H1 (cell line): ENCODE measurements around the gene RASGEF1C. TPM values are rescaled to one million over a fixed set of nuclear protein-coding genes. Genes with fewer than 3 reads are reported as not detected.

Experiments used
- ASH2L ChIP-seq: fragments of 200-600, 300-600 bp; sonication (generic); IDR thresholded peaks from one replicate; pipeline ENCODE4 v1.7.1; 2017; ENCODE audit warnings: low read length
- ATF3 ChIP-seq: IDR thresholded peaks from 2 replicates; pipeline ENCODE4 v1.6.1; 2011; ENCODE audit warnings: low read depth, mild to moderate bottlenecking, low read length; ENCODE audit not compliant: insufficient read depth
- BCL11A ChIP-seq, 2 experiments: IDR thresholded peaks; one replicate each; pipeline ENCODE4 v1.6.1; 2011; ENCODE audit warnings: low read depth in 2 of 2, low read length in 2 of 2, mild to moderate bottlenecking in 2 of 2
- CREB1 ChIP-seq: IDR thresholded peaks from 2 replicates; pipeline ENCODE4 v1.6.1; 2012; ENCODE audit warnings: inconsistent platforms
- CTBP2 ChIP-seq: IDR thresholded peaks from 2 replicates; pipeline ENCODE4 v1.7.0; 2011; ENCODE audit warnings: borderline replicate concordance, mild to moderate bottlenecking, moderate library complexity, mixed read lengths, low read length; ENCODE audit not compliant: insufficient read depth, insufficient read length
- HDAC2 ChIP-seq, 2 experiments: fragments of 300-600 bp in 1 of 2; sonication (generic) in 1 of 2; IDR thresholded peaks; 2 replicates each; pipeline ENCODE4 v1.6.1; 2011 to 2012; ENCODE audit warnings: low read depth in 2 of 2, low read length in 2 of 2, mild to moderate bottlenecking in 2 of 2, moderate library complexity in 2 of 2, borderline replicate concordance in 1 of 2, inconsistent platforms in 1 of 2
- KDM1A ChIP-seq: fragments of 200-600, 300-600 bp; sonication (generic); IDR thresholded peaks from 2 replicates; pipeline ENCODE4 v1.7.1; 2016; ENCODE audit warnings: mild to moderate bottlenecking, low read length, borderline replicate concordance
- POLR2AphosphoS5 ChIP-seq: IDR thresholded peaks from 2 replicates; pipeline ENCODE4 v1.6.1; 2011; ENCODE audit warnings: low read depth, low read length
- POU5F1 ChIP-seq: IDR thresholded peaks from 2 replicates; pipeline ENCODE4 v1.6.1; 2011; ENCODE audit warnings: low read depth, mild to moderate bottlenecking, low read length, moderate library complexity
- RFX5 ChIP-seq: IDR thresholded peaks from 2 replicates; pipeline ENCODE4 v1.6.1; 2011; ENCODE audit warnings: low read depth, low read length, improper control_type of control experiment, borderline replicate concordance
- SIX5 ChIP-seq: IDR thresholded peaks from 2 replicates; pipeline ENCODE4 v1.6.1; 2011; ENCODE audit warnings: mild to moderate bottlenecking, low read depth, low read length
- SP1 ChIP-seq: IDR thresholded peaks from 2 replicates; pipeline ENCODE4 v1.6.1; 2011; ENCODE audit warnings: low read depth, low read length
- SP4 ChIP-seq: IDR thresholded peaks from 2 replicates; pipeline ENCODE4 v1.6.1; 2012; ENCODE audit warnings: low read length, inconsistent platforms
- SRF ChIP-seq: IDR thresholded peaks from 2 replicates; pipeline ENCODE4 v1.6.1; 2011; ENCODE audit warnings: mild to moderate bottlenecking, low read depth, low read length, moderate library complexity
- TAF7 ChIP-seq: optimal IDR thresholded peaks from 2 replicates; pipeline ENCODE3; 2011; ENCODE audit warnings: low read depth, mild to moderate bottlenecking, inconsistent platforms, low read length, moderate library complexity, borderline replicate concordance
- TBP ChIP-seq: IDR thresholded peaks from 2 replicates; pipeline ENCODE4 v1.6.1; 2011; ENCODE audit warnings: low read depth, low read length, improper control_type of control experiment
- TEAD4 ChIP-seq: IDR thresholded peaks from 2 replicates; pipeline ENCODE4 v1.6.1; 2012; ENCODE audit warnings: low read depth, low read length, inconsistent platforms, mixed read lengths
- polyA plus RNA-seq, 7 experiments: library from polyadenylated mRNA; depleted of rRNA in 3 of 7; stranded (reverse) in 5 of 7; unstranded in 2 of 7; fragments of >200 nt in 5 of 7; fragments of 200-250 nt in 2 of 7; gene quantifications; 1 replicate in 5 of 7; 2 replicates in 1 of 7; 4 replicates in 1 of 7; pipeline versions ENCODE4 v1.2.1 to v1.2.3, GENCODE V29; 2011 to 2013; ENCODE audit warnings: missing spikeins in 2 of 7, mixed read lengths in 2 of 7
- total RNA-seq: library from RNA; stranded (reverse); fragmentation: NEBNext Ultra II Directional; extraction: Animal tissue kit (Norgen Biotek cat#: 25700); gene quantifications from 2 replicates; pipeline ENCODE4 v1.2.1, GENCODE V29; 2021
- TF ChIP-seq, protein P1 (sequence below): IDR thresholded peaks from 2 replicates; pipeline ENCODE4 v1.6.1; 2011; ENCODE audit warnings: low read length, improper control_type of control experiment

RASGEF1C gene
- total and polyA plus RNA-seq, 2 of the 8 experiments (the other 6 are each of a cell fraction or from before 2014, with no cell fraction given): 0.26 to 0.61 TPM

GRCh38 chr5:180072256-180072548 lies 136.8 kb downstream of the RASGEF1C start (continued):
- TF ChIP-seq, protein P1, sequence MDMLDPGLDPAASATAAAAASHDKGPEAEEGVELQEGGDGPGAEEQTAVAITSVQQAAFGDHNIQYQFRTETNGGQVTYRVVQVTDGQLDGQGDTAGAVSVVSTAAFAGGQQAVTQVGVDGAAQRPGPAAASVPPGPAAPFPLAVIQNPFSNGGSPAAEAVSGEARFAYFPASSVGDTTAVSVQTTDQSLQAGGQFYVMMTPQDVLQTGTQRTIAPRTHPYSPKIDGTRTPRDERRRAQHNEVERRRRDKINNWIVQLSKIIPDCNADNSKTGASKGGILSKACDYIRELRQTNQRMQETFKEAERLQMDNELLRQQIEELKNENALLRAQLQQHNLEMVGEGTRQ: no peak
- TF ChIP-seq KDM1A: peak; percentile 27; the same call in 1 of the 2 replicates
- TF ChIP-seq BCL11A (IDR thresholded peaks at IDR 0.05; ENCODE audit: low read depth in 2 of 2, low read length in 2 of 2): no peak
- no peak for TF ChIP-seq CTBP2
- peak in 1 of 2 experiments; percentile 3; a peak in 1 of 4 replicates for TF ChIP-seq HDAC2 (IDR thresholded peaks at IDR 0.05; ENCODE audit: borderline replicate concordance in 1 of 2, low read depth in 2 of 2, low read length in 2 of 2)
- TF ChIP-seq POLR2AphosphoS5: no peak
- no peak for TF ChIP-seq SP1
- TF ChIP-seq ASH2L: peak; percentile 5
- TF ChIP-seq SP4: no peak; the same call in 1 of the 2 replicates
- TF ChIP-seq TEAD4: no peak
- TF ChIP-seq POU5F1: no peak
- TF ChIP-seq SIX5: no peak
- TF ChIP-seq RFX5: no peak
- no peak for TF ChIP-seq SRF
- TF ChIP-seq ATF3: no peak
- TF ChIP-seq TBP: no peak
- no peak for TF ChIP-seq CREB1
- no peak for TF ChIP-seq TAF7
